KMS-11 (cell line): Measurements from ENCODE around the gene GRM7.

Experiments used
- H2AFZ ChIP-seq: fragments of 200-600 bp; sonication (generic); 2 replicates; pipeline ENCODE4 v1.6.1; 2016; ENCODE audit warnings: antibody characterized with exemption, mixed run types, low read depth
- H3K27ac ChIP-seq: fragments of 200-600 bp; sonication (generic); 2 replicates; pipeline ENCODE4 v1.6.1; 2016; ENCODE audit warnings: mild to moderate bottlenecking, mixed run types
- H3K27me3 ChIP-seq: fragments of 200-600 bp; sonication (generic); 2 replicates; pipeline ENCODE4 v1.6.1; 2017; ENCODE audit warnings: mild to moderate bottlenecking, low read depth, mixed run types, moderate library complexity; ENCODE audit not compliant: insufficient read depth
- H3K36me3 ChIP-seq: fragments of 200-600 bp; sonication (generic); 2 replicates; pipeline ENCODE4 v1.6.1; 2017; ENCODE audit warnings: mild to moderate bottlenecking, mixed run types; ENCODE audit not compliant: insufficient read depth
- H3K4me1 ChIP-seq: fragments of 200-600 bp; sonication (generic); 2 replicates; pipeline ENCODE4 v1.6.1; 2016; ENCODE audit warnings: mild to moderate bottlenecking, low read depth, mixed run types; ENCODE audit not compliant: poor library complexity, severe bottlenecking
- H3K4me2 ChIP-seq: fragments of 200-600 bp; sonication (generic); 2 replicates; pipeline ENCODE4 v1.7.0; 2016; ENCODE audit warnings: mild to moderate bottlenecking, mixed run types
- H3K4me3 ChIP-seq: fragments of 200-600 bp; sonication (generic); IDR thresholded peaks from 2 replicates; pipeline ENCODE4 v1.6.1; 2017; ENCODE audit warnings: low read depth, low read length, mixed read lengths; ENCODE audit not compliant: insufficient read depth
- H3K79me2 ChIP-seq: fragments of 200-600 bp; sonication (generic); 2 replicates; pipeline ENCODE4 v1.6.1; 2016; ENCODE audit warnings: low read depth, mixed run types; ENCODE audit not compliant: insufficient read depth
- H3K9ac ChIP-seq: fragments of 200-600 bp; sonication (generic); 2 replicates; pipeline ENCODE4 v1.6.1; 2016; ENCODE audit warnings: mild to moderate bottlenecking, mixed run types
- H4K20me1 ChIP-seq: fragments of 200-600 bp; sonication (generic); 2 replicates; pipeline ENCODE4 v1.6.1; 2016; ENCODE audit warnings: mild to moderate bottlenecking, mixed run types; ENCODE audit not compliant: insufficient read depth
- CTCF ChIP-seq: fragments of 200-600 bp; sonication (generic); conservative IDR thresholded peaks from 2 replicates; pipeline ENCODE4 v1.6.1; 2017; ENCODE audit warnings: low read depth, mild to moderate bottlenecking, antibody characterized with exemption, low read length, moderate library complexity, mixed read lengths

GRM7 gene

GRCh38 chr3:7444886-7445285 is 584.0 kb downstream of the GRM7 start:
- H3K9ac ChIP-seq, result no peak overlapping the region
- no peaks in the 10 kb centered on the region for H3K4me1 ChIP-seq
- H3K79me2 ChIP-seq, result no peaks in the 10 kb centered on the region
- no peak overlapping the region for H3K4me3 ChIP-seq
- no peaks in the 10 kb centered on the region for H3K36me3 ChIP-seq
- no peak for TF ChIP-seq CTCF
- no peak overlapping the region for H3K27ac ChIP-seq
- no peak overlapping the region for H2AFZ ChIP-seq
- no peaks in the 10 kb centered on the region for H3K27me3 ChIP-seq
- H3K4me2 ChIP-seq, result no peak overlapping the region
- no peaks in the 10 kb centered on the region for H4K20me1 ChIP-seq

- Histone ChIP-seq H2AFZ (no peak overlapping the region), H4K20me1 (no peaks in the 10 kb centered on the region), H3K4me3 (no peak overlapping the region), H3K27me3 (no peaks in the 10 kb centered on the region), H3K4me2 (no peak overlapping the region), H3K9ac (no peak overlapping the region), H3K4me1 (no peaks in the 10 kb centered on the region), H3K36me3 (no peaks in the 10 kb centered on the region), H3K79me2 (no peaks in the 10 kb centered on the region), H3K27ac (no peak overlapping the region)
- TF ChIP-seq CTCF, result no peak
Measured at GRCh38 chr3:7445331-7445730, 584.4 kb downstream of the GRM7 start.

- no peaks in the 10 kb centered on the region for H3K4me1 ChIP-seq
- H3K79me2 ChIP-seq, result no peaks in the 10 kb centered on the region
- H2AFZ ChIP-seq, result no peak overlapping the region
- no peak overlapping the region for H3K9ac ChIP-seq
- H4K20me1 ChIP-seq, result no peaks in the 10 kb centered on the region
- no peak overlapping the region for H3K27ac ChIP-seq
- H3K4me2 ChIP-seq, result no peak overlapping the region
- no peak overlapping the region for H3K4me3 ChIP-seq
- H3K36me3 ChIP-seq, result no peaks in the 10 kb centered on the region
- no peak for TF ChIP-seq CTCF
- no peaks in the 10 kb centered on the region for H3K27me3 ChIP-seq
Measured at GRCh38 chr3:7447197-7447769, 586.4 kb downstream of the GRM7 start.

- no peaks in the 10 kb centered on the region for H3K36me3 ChIP-seq
- no peak overlapping the region for H3K4me2 ChIP-seq
- no peak overlapping the region for H3K27ac ChIP-seq
- TF ChIP-seq CTCF, result no peak
- no peaks in the 10 kb centered on the region for H3K79me2 ChIP-seq
- no peak overlapping the region for H2AFZ ChIP-seq
- H3K9ac ChIP-seq, result no peak overlapping the region
- no peaks in the 10 kb centered on the region for H4K20me1 ChIP-seq
- no peaks in the 10 kb centered on the region for H3K4me1 ChIP-seq
- H3K27me3 ChIP-seq, result no peaks in the 10 kb centered on the region
- no peak overlapping the region for H3K4me3 ChIP-seq
Measured at GRCh38 chr3:7456386-7456785, 595.5 kb downstream of the GRM7 start.
